GM20000 (cell line): Measurements from ENCODE around the gene PGS1.

Experiments
- DNase-seq: peaks from one replicate; pipeline ENCODE4 v3.0.0; 2012; ENCODE audit warnings: low spot score
- TF ChIP-seq, protein P1 (sequence below): IDR thresholded peaks from 2 replicates; pipeline ENCODE4 v1.5.1; 2012; ENCODE audit warnings: mild to moderate bottlenecking, control low read depth; ENCODE audit errors: extremely low read depth, missing control alignments

PGS1 gene

GRCh38 chr17:78387977-78388941 is 9.8 kb downstream of the PGS1 start:
- peak; percentile 54 for DNase-seq

DNA sequence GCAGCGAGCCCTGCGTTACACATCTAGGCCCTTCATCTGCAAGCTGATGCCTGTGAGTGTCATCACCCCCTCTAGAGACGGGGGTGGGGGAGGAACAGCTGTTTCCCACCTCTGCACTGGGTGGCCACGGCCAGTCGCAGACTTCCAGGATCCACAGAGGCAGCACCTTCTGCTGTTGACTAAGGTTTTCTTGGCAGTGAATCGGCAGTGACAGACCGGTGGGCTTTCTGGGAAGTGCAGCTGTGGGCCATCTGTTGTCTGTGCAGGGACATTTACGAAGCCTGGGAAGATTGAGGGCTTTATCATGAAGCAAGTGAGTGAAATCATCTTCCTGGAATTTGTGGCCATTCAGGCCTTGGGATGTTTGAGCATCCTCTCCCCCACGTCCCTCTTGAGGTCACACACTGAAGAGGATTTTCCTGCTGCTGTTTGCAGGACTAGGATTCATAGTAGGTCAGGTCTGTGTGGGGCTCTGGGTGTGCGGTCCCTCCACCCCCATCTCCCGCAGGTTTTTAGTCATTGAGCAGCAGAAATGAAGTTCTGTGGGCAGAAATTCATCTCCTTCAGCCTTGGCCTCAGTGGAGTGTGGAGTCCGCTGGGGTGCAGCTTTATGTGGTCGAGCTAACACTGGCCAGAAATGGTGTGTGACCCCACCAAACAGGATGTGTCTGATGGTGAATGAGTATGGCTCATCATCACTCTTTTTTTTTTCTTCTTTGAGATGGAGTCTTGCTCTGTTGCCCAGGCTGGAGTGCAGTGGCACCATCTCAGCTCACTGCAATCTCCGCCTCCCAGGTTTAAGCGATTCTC is 12.0 kb downstream of the PGS1 start:
- no peak for DNase-seq
- TF ChIP-seq, protein P1, sequence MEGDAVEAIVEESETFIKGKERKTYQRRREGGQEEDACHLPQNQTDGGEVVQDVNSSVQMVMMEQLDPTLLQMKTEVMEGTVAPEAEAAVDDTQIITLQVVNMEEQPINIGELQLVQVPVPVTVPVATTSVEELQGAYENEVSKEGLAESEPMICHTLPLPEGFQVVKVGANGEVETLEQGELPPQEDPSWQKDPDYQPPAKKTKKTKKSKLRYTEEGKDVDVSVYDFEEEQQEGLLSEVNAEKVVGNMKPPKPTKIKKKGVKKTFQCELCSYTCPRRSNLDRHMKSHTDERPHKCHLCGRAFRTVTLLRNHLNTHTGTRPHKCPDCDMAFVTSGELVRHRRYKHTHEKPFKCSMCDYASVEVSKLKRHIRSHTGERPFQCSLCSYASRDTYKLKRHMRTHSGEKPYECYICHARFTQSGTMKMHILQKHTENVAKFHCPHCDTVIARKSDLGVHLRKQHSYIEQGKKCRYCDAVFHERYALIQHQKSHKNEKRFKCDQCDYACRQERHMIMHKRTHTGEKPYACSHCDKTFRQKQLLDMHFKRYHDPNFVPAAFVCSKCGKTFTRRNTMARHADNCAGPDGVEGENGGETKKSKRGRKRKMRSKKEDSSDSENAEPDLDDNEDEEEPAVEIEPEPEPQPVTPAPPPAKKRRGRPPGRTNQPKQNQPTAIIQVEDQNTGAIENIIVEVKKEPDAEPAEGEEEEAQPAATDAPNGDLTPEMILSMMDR: no peak

More at GRCh38 chr17:78387977-78388941, 9.8 kb downstream of the PGS1 start:
- TF ChIP-seq, protein P1: no peak

DNA sequence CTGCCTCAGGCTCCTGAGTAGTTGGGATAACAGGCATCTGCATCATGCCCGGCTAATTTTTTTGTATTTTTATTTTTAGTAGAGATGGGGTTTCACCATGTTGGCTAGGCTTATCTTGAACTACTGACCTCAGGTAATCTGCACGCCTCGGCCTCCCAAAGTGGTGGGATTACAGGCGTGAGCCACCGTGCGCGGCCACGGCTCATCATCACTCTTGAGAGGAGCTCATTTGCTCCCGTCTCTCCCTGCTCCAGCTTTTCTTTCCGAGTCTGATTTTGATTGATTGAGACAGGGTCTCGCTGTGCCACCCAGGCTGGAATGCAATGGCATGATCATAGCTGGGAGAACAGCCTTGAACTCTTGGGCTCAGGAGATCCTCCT is 12.6 kb downstream of the PGS1 start:
- DNase-seq: no peak
- TF ChIP-seq, protein P1: no peak

- no peak for DNase-seq
- TF ChIP-seq, protein P1: no peak
Measured at GRCh38 chr17:78391843-78392242, 13.4 kb downstream of the PGS1 start.

DNA sequence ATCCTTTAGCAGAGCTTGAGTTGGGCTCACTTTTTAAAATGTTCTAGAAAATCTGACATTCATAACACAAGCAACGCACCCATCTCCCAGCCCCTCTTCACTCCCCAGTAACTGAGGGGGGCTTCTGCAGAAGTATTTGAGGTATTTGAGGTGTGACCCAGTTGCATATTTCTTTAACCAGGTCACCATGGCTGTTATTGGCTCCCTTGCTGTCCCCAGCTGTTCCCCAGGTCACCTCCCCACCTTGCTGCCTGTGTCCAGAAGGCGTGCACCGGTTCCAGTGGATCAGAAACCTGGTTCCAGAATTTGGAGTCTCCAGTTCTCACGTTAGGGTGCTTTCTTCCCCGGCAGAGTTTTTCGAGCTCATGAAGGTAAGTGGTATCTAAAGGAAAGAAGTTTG is 13.8 kb downstream of the PGS1 start:
- TF ChIP-seq, protein P1: no peak
- no peak for DNase-seq

GRCh38 chr17:78393575-78393974 is 15.1 kb downstream of the PGS1 start:
- TF ChIP-seq, protein P1: no peak

DNA sequence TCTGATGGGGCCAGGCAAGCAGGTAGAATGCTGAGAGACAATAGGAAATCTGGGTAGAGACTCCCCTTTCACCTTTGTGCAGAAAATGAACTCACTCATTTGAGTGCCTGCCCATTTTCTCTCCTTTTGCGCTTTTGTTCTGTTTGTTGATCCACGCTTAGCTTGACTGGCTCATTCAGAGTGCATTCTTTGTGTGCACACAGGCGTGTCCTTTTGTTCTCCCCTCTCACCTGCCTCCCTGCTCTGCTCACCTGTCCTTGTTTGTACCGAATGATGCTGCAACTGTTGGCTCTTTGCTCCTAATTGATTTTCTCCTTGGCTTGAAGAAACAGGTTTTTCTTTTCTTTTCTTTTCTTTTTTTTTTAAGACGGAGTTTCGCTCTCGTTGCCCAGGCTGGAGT is 15.8 kb downstream of the PGS1 start:
- no peak for DNase-seq
- TF ChIP-seq, protein P1: no peak

More at GRCh38 chr17:78393575-78393974, 15.1 kb downstream of the PGS1 start:
- DNase-seq: no peak
